SK-N-MC (cell line): ENCODE data around the gene CACNA1B.

Source experiments
- DNase-seq: peaks from one replicate; pipeline ENCODE4 v3.0.0-alpha.2; 2011; ENCODE audit warnings: low read depth, low spot score
- H3K27ac ChIP-seq: fragments of 200-600 bp; sonication (generic); 2 replicates; pipeline ENCODE4 v1.5.1; 2016; ENCODE audit warnings: mixed run types
- H3K36me3 ChIP-seq: fragments of 200-600 bp; sonication (generic); 2 replicates; pipeline ENCODE4 v1.6.1; 2017; ENCODE audit warnings: antibody characterized with exemption, low read length, mixed read lengths; ENCODE audit not compliant: insufficient read depth
- H3K4me3 ChIP-seq: fragments of 200-600 bp; sonication (generic); 2 replicates; pipeline ENCODE4 v1.5.1; 2016
- H3K9ac ChIP-seq: fragments of 200-600 bp; sonication (generic); 2 replicates; pipeline ENCODE4 v1.8.0; 2017; ENCODE audit warnings: mixed run types, mixed read lengths; ENCODE audit not compliant: insufficient read length
- H3K9me3 ChIP-seq: fragments of 200-600 bp; sonication (generic); 2 replicates; pipeline ENCODE4 v1.6.1; 2017; ENCODE audit warnings: low read depth, mild to moderate bottlenecking, antibody characterized with exemption, low read length, moderate library complexity, mixed read lengths
- EZH2 ChIP-seq: fragments of 200-600 bp; sonication (generic); IDR thresholded peaks from one replicate; pipeline ENCODE4 v1.6.1; 2017; ENCODE audit warnings: antibody characterized with exemption
- FOXP2 ChIP-seq: optimal IDR thresholded peaks from 2 replicates; pipeline ENCODE3; 2011; ENCODE audit warnings: mild to moderate bottlenecking, moderate library complexity; ENCODE audit not compliant: insufficient read depth; ENCODE audit errors: extremely low read length, control extremely low read depth
- POLR2AphosphoS5 ChIP-seq: IDR thresholded peaks from 2 replicates; pipeline ENCODE4 v1.6.1; 2012; ENCODE audit warnings: mild to moderate bottlenecking, low read depth, low read length, borderline replicate concordance

The CACNA1B gene

DNA sequence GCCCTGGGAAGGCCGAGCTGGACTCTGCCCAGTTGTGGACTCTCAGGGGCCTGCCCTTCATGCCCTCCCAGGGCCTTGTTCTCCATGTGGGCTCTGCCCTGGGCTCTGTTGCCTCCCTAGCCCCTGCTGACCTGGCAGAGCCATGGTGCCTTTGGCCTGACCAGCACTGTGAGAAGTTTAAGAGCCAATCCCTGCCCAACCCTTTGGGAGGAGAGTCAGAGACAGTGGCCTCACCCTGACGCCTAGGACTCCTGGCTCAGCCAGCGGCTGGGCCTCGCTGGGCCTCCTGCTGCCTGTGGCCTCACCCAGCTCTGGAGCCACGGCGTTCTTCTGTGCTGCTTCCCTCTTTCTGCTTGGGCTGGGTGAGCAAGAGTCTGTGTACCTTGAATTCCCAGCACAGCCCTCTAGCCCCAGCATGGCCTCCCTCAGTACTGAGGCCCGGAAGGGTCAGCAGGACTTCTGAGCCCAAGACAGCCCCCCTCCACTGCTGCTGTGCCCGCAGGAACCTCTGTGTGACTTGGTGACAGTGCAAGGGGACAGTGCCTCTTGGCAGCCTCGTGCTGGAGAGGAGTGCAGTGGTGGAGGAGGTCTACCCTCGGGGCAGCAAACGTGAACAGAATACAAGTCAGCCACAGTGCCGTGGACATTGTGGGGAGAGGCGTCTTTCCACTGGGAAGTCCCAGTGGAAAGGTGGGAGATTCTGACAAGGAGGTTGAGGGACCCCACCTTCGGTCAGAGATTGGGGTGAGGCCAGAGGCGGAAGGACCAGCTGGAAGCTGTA, 97.4 kb downstream of the CACNA1B start:
- no peak overlapping the region for H3K9ac ChIP-seq
- H3K9me3 ChIP-seq = no peaks in the 10 kb centered on the region
- TF ChIP-seq EZH2 (no peak), FOXP2 (no peak), POLR2AphosphoS5 (no peak)

DNA sequence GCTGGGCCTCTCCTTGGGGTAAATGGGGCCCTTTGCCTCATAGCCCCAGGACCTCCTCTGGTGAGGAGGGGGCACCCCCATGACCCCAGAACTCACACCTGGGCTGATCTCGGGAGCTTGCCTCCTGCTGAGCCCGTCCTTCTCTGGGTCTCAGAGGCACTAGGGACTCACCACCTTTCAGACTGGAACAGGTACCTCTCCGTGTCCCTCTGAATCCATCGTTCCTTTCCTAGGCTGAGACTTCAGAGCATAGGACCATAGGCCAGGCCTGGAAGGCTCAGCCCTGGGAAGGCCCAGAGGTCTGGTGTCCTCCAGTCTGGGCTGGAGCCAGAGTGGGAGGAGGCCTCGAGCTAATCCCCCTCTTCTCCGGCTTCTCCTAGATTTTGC, 97.9 kb downstream of the CACNA1B start:
- H3K9me3 ChIP-seq = no peaks in the 10 kb centered on the region
- H3K36me3 ChIP-seq = no peaks in the 10 kb centered on the region
- TF ChIP-seq EZH2 = no peak
- H3K9ac ChIP-seq = no peak overlapping the region
- DNase-seq = no peak
- H3K4me3 ChIP-seq = no peak overlapping the region
- no peak overlapping the region for H3K27ac ChIP-seq

More for the DNA sequence above, 97.4 kb downstream of the CACNA1B start:
- Histone ChIP-seq H3K4me3 (no peak overlapping the region), H3K36me3 (no peaks in the 10 kb centered on the region), H3K27ac (no peak overlapping the region)
- DNase-seq = no peak

DNA sequence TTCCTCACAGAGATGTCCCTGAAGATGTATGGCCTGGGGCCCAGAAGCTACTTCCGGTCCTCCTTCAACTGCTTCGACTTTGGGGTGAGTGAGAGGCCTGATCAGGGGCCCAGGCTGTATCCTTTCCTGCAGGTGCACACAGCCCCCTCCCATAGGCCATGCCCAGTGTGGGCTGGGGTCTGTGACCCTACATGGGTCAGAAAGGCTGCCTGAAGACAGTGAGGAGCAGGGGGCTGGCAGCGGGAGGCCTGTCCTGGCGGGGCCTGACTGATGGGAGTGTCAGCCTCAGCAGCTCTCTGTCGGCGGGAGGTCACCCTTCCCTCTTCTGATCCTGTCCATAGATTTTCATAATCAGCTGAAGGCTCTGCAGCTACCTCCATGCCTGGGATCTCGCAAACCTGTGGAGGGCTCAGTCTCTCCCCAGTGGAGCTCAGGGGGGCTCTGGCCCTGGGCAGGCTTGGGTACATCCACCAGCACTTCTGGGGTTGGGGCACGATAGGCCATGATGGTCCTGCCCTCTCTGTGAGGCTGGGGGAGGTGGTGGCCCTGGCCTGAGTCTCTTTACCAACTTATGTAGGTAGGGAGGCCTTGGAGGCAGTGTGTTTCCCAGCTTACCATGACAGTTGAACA, 98.5 kb downstream of the CACNA1B start:
- Histone ChIP-seq H3K4me3 (no peak overlapping the region), H3K9ac (no peak overlapping the region), H3K9me3 (no peaks in the 10 kb centered on the region), H3K36me3 (no peaks in the 10 kb centered on the region), H3K27ac (no peak overlapping the region)
- DNase-seq = no peak
- TF ChIP-seq POLR2AphosphoS5 = no peak
- TF ChIP-seq FOXP2 = no peak
- TF ChIP-seq EZH2 = no peak

DNA sequence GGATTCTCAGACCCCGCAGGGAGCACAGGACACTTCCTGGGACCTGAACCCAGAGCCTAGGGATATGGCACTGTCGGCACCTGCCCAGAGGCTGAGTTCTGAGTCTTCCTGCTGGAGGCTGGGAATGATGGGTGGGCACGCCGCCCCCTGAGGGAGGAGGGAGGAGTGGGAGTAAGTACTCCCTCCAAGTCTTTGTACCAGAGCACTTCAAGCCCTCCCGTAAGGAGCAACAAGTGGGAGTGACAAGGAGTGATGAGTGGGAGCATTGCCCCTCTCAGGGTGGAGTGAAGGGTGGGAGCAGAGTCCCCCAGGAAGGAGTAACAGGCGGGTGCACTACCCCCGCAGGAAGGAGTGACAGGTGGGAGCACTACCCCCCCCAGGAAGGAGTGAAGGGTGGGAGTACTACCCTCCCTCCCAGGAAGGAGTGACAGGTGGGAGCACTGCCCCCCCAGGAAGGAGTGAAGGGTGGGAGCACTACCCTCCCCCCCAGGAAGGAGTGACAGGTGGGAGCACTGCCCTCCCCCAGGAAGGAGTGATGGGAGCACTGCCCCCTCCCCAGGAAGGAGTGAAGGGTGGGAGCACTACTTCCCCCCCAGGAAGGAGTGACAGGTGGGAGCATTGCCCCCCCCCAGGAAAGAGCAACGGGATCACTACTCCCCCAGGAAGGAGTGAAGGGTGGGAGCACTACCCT, 100.1 kb downstream of the CACNA1B start:
- TF ChIP-seq FOXP2 (no peak), POLR2AphosphoS5 (no peak), EZH2 (no peak)
- H3K9ac ChIP-seq = no peak overlapping the region
- H3K36me3 ChIP-seq = no peaks in the 10 kb centered on the region
- H3K27ac ChIP-seq = no peak overlapping the region
- no peaks in the 10 kb centered on the region for H3K9me3 ChIP-seq
- DNase-seq = no peak
- H3K4me3 ChIP-seq = no peak overlapping the region

- no peak overlapping the region for H3K9ac ChIP-seq
- no peak for DNase-seq
- H3K9me3 ChIP-seq = no peaks in the 10 kb centered on the region
- H3K27ac ChIP-seq = no peak overlapping the region
- no peaks in the 10 kb centered on the region for H3K36me3 ChIP-seq
- H3K4me3 ChIP-seq = no peak overlapping the region
- no peak for TF ChIP-seq FOXP2
- no peak for TF ChIP-seq POLR2AphosphoS5
- no peak for TF ChIP-seq EZH2
Observed at GRCh38 chr9:137978262-137978714, 100.7 kb downstream of the CACNA1B start.

- H3K4me3 ChIP-seq = no peak overlapping the region
- no peak overlapping the region for H3K27ac ChIP-seq
- TF ChIP-seq FOXP2 = no peak
- no peak for TF ChIP-seq EZH2
- TF ChIP-seq POLR2AphosphoS5 = no peak
- H3K9ac ChIP-seq = no peak overlapping the region
- DNase-seq = no peak
- no peaks in the 10 kb centered on the region for H3K36me3 ChIP-seq
- no peaks in the 10 kb centered on the region for H3K9me3 ChIP-seq
Observed at GRCh38 chr9:137982200-137982599, 104.6 kb downstream of the CACNA1B start.

GRCh38 chr9:137984005-137984404, 106.4 kb downstream of the CACNA1B start:
- no peak for DNase-seq
- no peak overlapping the region for H3K27ac ChIP-seq
- H3K4me3 ChIP-seq = no peak overlapping the region
- H3K9me3 ChIP-seq = no peaks in the 10 kb centered on the region
- no peaks in the 10 kb centered on the region for H3K36me3 ChIP-seq
- TF ChIP-seq FOXP2 (no peak), POLR2AphosphoS5 (no peak), EZH2 (no peak)
- no peak overlapping the region for H3K9ac ChIP-seq

DNA sequence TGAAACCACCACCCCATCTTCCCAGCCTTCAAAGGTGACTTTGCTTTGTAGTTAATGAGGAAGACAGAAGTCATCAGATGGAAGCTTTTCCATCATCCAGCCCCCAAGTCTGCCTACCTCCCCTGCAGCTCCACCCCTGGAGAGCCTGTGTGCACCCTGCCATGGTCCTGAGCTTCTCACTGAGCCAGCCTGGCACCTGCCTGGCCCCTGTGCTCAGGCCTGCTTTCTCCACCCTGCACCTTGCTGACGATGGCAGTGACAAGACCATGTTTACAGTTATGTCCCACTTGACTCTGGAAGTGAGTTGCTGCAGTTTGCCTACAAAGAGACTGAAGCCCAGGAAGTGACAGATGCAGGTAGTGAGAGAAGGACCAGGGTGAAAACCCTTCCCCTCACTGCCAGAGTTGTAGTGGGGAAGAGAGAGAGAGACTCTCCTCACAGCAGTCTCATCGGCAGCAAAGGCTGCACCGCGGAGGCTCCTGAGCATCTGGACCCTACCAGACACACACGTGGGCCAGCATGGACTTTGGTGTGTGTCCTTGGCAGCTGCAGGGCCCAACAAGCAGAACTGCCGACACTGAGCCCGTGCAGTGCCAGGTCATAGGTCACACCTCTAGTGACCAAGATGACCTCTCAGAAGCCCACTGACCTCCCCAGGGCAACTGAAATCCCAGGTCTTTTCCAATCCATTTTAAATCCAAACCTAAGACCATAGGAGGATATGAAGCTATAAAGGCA, 107.1 kb downstream of the CACNA1B start:
- Histone ChIP-seq H3K27ac (no peak overlapping the region), H3K36me3 (no peaks in the 10 kb centered on the region), H3K9me3 (no peaks in the 10 kb centered on the region), H3K4me3 (no peak overlapping the region), H3K9ac (no peak overlapping the region)
- no peak for DNase-seq
- no peak for TF ChIP-seq FOXP2
- TF ChIP-seq EZH2 = no peak
- TF ChIP-seq POLR2AphosphoS5 = no peak
